ENCODE measurements around the gene MICALL2.

MICALL2 gene

GRCh38 chr7:1388021-1388702, 71.1 kb downstream of the MICALL2 start:
- Histone ChIP-seq H3K36me3 (ENCODE audit: control insufficient read depth, low read depth, low read length) (no peaks in the 10 kb centered on the region), H3K27ac (ENCODE audit: low read length) (no peak overlapping the region), H3K9ac (ENCODE audit: low read length) (no peak overlapping the region), H3K27me3 (ENCODE audit: control insufficient read depth, insufficient read depth, low read length) (no peaks in the 10 kb centered on the region), H3K9me3 (ENCODE audit: control insufficient read depth, low read depth, low read length) (no peaks in the 10 kb centered on the region), H3K4me3 (ENCODE audit: low read length) (no peak overlapping the region), H3K4me1 (ENCODE audit: control insufficient read depth, low read depth, low read length) (no peaks in the 10 kb centered on the region)

GRCh38 chr7:1387261-1387660, 72.0 kb downstream of the MICALL2 start:
- Histone ChIP-seq H3K27me3 (ENCODE audit: control insufficient read depth, insufficient read depth, low read length) (no peaks in the 10 kb centered on the region), H3K9ac (ENCODE audit: low read length) (no peak overlapping the region), H3K27ac (ENCODE audit: low read length) (no peak overlapping the region), H3K4me1 (ENCODE audit: control insufficient read depth, low read depth, low read length) (no peaks in the 10 kb centered on the region), H3K36me3 (ENCODE audit: control insufficient read depth, low read depth, low read length) (no peaks in the 10 kb centered on the region), H3K9me3 (ENCODE audit: control insufficient read depth, low read depth, low read length) (no peaks in the 10 kb centered on the region), H3K4me3 (ENCODE audit: low read length) (no peak overlapping the region)

GRCh38 chr7:1386623-1387220, 72.5 kb downstream of the MICALL2 start:
- Histone ChIP-seq H3K9ac (ENCODE audit: low read length) (no peak overlapping the region), H3K9me3 (ENCODE audit: control insufficient read depth, low read depth, low read length) (no peaks in the 10 kb centered on the region), H3K27ac (ENCODE audit: low read length) (no peak overlapping the region), H3K36me3 (ENCODE audit: control insufficient read depth, low read depth, low read length) (no peaks in the 10 kb centered on the region), H3K4me3 (ENCODE audit: low read length) (no peak overlapping the region), H3K27me3 (ENCODE audit: control insufficient read depth, insufficient read depth, low read length) (no peaks in the 10 kb centered on the region), H3K4me1 (ENCODE audit: control insufficient read depth, low read depth, low read length) (no peaks in the 10 kb centered on the region)

GRCh38 chr7:1385809-1386622, 73.3 kb downstream of the MICALL2 start:
- H3K36me3 ChIP-seq (ENCODE audit: control insufficient read depth, low read depth, low read length) = no peaks in the 10 kb centered on the region
- H3K27ac ChIP-seq (ENCODE audit: low read length) = no peak overlapping the region
- H3K9ac ChIP-seq (ENCODE audit: low read length) = no peak overlapping the region
- no peaks in the 10 kb centered on the region for H3K27me3 ChIP-seq (ENCODE audit: control insufficient read depth, insufficient read depth, low read length)
- no peaks in the 10 kb centered on the region for H3K9me3 ChIP-seq (ENCODE audit: control insufficient read depth, low read depth, low read length)
- no peaks in the 10 kb centered on the region for H3K4me1 ChIP-seq (ENCODE audit: control insufficient read depth, low read depth, low read length)
- H3K4me3 ChIP-seq (ENCODE audit: low read length) = no peak overlapping the region

GRCh38 chr7:1385086-1385808, 74.0 kb downstream of the MICALL2 start:
- Histone ChIP-seq H3K36me3 (ENCODE audit: control insufficient read depth, low read depth, low read length) (no peaks in the 10 kb centered on the region), H3K27ac (ENCODE audit: low read length) (no peak overlapping the region), H3K9me3 (ENCODE audit: control insufficient read depth, low read depth, low read length) (no peaks in the 10 kb centered on the region), H3K4me3 (ENCODE audit: low read length) (no peak overlapping the region), H3K4me1 (ENCODE audit: control insufficient read depth, low read depth, low read length) (no peaks in the 10 kb centered on the region), H3K27me3 (ENCODE audit: control insufficient read depth, insufficient read depth, low read length) (peaks cover 3% of the 10 kb centered on the region), H3K9ac (ENCODE audit: low read length) (no peak overlapping the region)

Measured in iPS-18a (cell line).